NCI-H128 (cell line): ENCODE measurements around the gene PABPC4L.
"Not testable (repeated sequence)": the region's sequence is repeated elsewhere in the genome, so short reads cannot be mapped to it uniquely, and the experiment has no call there.

Experiments
- DNase-seq: peaks from one replicate; lab custom pipeline; 2025; ENCODE audit not compliant: unreplicated experiment; lab: John Stamatoyannopoulos, UW

Gene PABPC4L

DNA sequence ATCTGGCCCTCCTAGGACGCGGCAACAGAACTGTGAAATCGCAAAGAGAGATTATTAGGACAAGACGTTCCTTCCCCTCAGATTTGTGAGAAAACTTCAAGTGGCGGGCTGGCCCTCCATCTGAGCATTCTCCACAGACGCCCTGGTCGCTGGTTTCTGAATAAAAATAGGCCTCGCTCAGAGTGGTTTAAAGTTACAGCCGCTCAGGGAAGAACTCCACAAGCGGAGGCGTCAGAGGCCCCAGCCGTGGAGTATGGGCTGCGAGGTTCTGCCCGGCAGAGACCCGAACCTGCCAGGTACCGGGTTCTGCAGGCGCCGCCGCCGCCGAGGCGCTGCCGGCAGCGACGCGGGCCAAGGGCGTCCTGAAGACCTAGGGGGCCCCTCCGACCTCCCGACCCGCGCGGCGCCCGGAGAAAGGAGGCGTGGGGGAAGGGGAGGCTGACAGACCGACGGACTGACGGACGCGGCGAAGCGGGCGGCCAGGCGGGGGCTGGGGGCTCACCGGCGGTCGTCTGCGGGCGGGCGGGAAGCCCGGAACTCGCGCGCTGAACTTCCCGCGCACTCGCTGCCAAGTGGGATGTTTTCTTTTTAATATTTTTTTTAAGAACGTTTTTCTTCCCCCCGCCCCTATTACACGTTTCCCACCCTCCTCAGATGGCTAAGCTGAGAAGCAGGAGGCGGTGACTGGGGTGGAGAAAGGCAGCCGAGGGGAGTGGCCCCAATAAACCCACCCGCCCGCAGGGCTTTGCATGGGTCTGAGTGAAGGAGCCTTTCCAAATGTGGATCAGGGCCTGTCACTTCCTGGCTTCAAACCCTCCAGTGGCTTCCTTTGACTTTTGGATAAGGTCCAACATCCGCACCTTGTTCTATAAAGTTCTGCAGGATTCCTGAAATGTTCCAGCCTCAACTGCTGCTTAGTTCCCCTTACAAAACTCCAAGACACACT, at the start of gene PABPC4L:
TSS of gene PABPC4L (minus strand) at position 574 of the 946 bp plus-strand sequence. CDS start 770 bp downstream, outside the sequence.
- DNase-seq = no peak

- no peak for DNase-seq
These were observed 49.7 kb upstream of the PABPC4L start for GRCh38 chr4:134251322-134251721.

GRCh38 chr4:134243742-134244713, 42.4 kb upstream of the PABPC4L start:
- DNase-seq = no peak

DNA sequence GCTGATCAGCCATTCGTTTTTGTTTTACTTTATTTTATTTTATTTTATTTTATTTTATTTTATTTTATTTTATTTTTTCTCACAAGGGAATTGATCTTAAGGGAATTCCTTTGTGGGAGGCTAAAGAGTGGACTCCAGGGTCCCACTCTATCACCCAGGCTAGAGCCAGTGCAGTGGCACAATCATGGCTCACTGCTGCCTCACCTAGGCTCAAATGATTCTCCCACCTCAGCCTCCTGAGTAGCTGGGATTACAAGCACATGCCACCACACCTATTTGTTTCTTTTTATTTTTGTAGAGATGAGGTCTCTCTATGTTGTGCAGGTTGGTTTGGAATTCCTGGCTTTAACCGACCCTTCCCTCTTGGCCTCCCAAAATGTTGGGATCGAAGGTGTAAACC, 17.5 kb upstream of the PABPC4L start:
- no peak for DNase-seq

- DNase-seq = no peak
These were observed 14.8 kb upstream of the PABPC4L start for GRCh38 chr4:134216411-134216810.

- DNase-seq = no peak
These were observed 14.2 kb upstream of the PABPC4L start for GRCh38 chr4:134215620-134216344.

GRCh38 chr4:134207955-134208354, 6.4 kb upstream of the PABPC4L start:
- not testable (repeated sequence) for DNase-seq

- no peak for DNase-seq
These were observed 772 bp upstream of the PABPC4L start for GRCh38 chr4:134202166-134202956.

- no peak for DNase-seq
These were observed 776 bp downstream of the PABPC4L start for GRCh38 chr4:134200811-134201215.

GRCh38 chr4:134189949-134190348, 11.6 kb downstream of the PABPC4L start:
- DNase-seq = no peak

DNA sequence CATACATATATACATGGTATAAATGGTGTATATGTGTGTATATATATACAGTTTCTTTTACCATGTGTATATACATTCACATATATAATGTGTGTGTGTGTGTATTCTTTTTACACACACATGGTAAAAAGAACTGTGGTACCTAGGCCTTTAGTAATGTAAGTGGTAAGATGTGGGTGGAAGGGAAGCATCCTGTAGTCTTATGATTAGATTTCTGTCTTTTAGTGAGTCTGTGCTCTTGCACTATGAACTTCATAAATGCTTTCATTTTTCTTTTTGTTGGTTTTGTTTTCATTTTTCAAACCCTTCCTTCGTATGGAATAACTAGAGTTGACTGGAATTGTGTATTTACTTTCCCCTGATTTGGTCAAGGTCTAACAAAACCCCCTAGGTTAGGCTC, 12.1 kb downstream of the PABPC4L start:
- no peak for DNase-seq

- no peak for DNase-seq
These were observed 22.9 kb downstream of the PABPC4L start for GRCh38 chr4:134178706-134179105.

DNA sequence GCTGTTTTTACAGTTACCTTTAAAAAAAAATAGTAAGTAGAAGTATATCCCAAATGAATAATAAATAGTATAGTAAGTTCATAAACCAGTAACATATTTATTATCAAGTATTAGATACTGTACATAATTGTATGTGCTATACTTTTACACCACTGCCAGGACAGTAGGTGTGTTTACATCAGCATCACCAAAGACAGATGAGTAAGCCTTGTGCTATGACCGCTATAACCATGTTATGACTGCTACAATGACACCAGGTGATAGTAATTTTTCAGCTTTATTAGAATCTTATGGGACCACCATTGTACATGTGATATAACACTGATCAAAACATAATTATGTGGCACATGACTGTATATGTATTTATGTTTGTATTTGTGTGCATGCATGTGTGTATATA, 27.3 kb downstream of the PABPC4L start:
- DNase-seq = no peak

GRCh38 chr4:134160211-134160610, 41.4 kb downstream of the PABPC4L start:
- no peak for DNase-seq

GRCh38 chr4:134154097-134154496, 47.5 kb downstream of the PABPC4L start:
- DNase-seq = no peak

DNA sequence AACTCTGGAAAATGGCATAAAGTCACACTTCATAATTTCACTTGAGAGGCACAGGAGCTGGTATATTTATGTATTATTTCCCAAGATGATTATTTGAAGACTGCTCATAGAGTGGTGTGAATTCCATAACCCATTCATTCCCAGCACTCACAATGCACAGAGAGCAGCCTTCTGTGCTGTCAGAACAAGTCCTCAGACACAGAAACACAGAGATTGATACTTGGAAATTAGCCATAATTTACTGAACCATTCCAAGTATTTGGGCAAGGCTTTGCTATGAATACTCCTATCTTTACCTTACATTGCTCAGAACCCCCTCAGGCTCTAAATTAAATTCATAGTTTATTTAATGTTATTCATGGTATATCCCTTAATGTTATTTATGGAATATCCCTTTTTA, 53.6 kb downstream of the PABPC4L start:
- DNase-seq = no peak
